ENCODE results near the gene JHY. TPM values are rescaled to one million over a fixed set of nuclear protein-coding genes. Genes with fewer than 3 reads are reported as not detected.

Gene JHY
- total and polyA plus RNA-seq, 4 donors: 0.13 to 0.25 (median 0.14) TPM

GRCh38 chr11:122918734-122919133 is 36.2 kb downstream of the JHY start:
- Histone ChIP-seq H3K27ac (ENCODE audit: low read depth in 1 of 2, low read length in 2 of 2) (no peak overlapping the region), H3K9ac (ENCODE audit: low read depth in 1 of 2, low read length in 2 of 2) (no peak overlapping the region), H3K4me3 (ENCODE audit: low read depth in 1 of 3, low read length in 3 of 3) (no peak overlapping the region), H3K27me3 (ENCODE audit: control insufficient read depth in 4 of 4, insufficient read depth in 4 of 4, low read length in 3 of 4) (peaks cover 0 to 3% (median 0%) of the 10 kb centered on the region in 4 donors), H3K4me1 (ENCODE audit: control insufficient read depth in 4 of 4, insufficient read depth in 4 of 4, low read length in 3 of 4) (no peaks in the 10 kb centered on the region), H3K9me3 (ENCODE audit: control insufficient read depth in 4 of 4, low read length in 3 of 4) (no peaks in the 10 kb centered on the region), H3K36me3 (ENCODE audit: control insufficient read depth in 4 of 4, insufficient read depth in 3 of 4, low read depth in 1 of 4, low read length in 3 of 4) (no peaks in the 10 kb centered on the region)
- DNase-seq (ENCODE audit: low spot score): no peak
- TF ChIP-seq HNF4G (IDR thresholded peaks at IDR 0.05): no peak
- no peak for TF ChIP-seq REST (IDR thresholded peaks at IDR 0.05)
- TF ChIP-seq YY1 (IDR thresholded peaks at IDR 0.05): no peak
- TF ChIP-seq, protein P1, sequence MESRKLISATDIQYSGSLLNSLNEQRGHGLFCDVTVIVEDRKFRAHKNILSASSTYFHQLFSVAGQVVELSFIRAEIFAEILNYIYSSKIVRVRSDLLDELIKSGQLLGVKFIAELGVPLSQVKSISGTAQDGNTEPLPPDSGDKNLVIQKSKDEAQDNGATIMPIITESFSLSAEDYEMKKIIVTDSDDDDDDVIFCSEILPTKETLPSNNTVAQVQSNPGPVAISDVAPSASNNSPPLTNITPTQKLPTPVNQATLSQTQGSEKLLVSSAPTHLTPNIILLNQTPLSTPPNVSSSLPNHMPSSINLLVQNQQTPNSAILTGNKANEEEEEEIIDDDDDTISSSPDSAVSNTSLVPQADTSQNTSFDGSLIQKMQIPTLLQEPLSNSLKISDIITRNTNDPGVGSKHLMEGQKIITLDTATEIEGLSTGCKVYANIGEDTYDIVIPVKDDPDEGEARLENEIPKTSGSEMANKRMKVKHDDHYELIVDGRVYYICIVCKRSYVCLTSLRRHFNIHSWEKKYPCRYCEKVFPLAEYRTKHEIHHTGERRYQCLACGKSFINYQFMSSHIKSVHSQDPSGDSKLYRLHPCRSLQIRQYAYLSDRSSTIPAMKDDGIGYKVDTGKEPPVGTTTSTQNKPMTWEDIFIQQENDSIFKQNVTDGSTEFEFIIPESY (IDR thresholded peaks at IDR 0.05): no peak
- no peak for TF ChIP-seq RAD21 (IDR thresholded peaks at IDR 0.05)
- no peak for TF ChIP-seq FOXA2 (IDR thresholded peaks at IDR 0.05)
- TF ChIP-seq EGR1 (IDR thresholded peaks at IDR 0.05; ENCODE audit: low read depth in 2 of 2): no peak
- TF ChIP-seq SP1 (IDR thresholded peaks at IDR 0.05): no peak
- no peak for TF ChIP-seq RXRA (IDR thresholded peaks at IDR 0.05)
- TF ChIP-seq HNF4A (conservative IDR thresholded peaks at IDR 0.05): no peak
- 78% methylated on average over 7 of the region's 7 CpGs for WGBS

DNA sequence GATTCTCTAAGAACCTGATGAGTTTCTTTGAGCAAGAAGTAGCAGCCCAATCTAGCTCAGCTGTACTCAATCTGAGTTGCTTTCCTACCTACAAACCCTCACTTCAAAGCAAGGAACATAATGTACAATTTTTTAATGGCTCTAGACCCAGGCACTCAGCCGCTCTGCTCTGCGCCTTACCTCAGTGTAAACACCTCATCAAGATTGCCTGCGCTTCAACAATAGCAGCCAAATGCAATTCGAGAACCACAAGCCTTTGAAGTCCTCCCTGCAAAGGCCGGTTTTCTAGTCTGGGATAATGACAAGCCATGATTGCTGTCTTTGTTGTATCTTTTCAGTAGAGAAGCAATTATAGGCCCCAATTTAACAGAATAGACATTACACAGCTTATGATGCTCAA is 38.0 kb downstream of the JHY start:
- Histone ChIP-seq H3K4me1 (ENCODE audit: control insufficient read depth in 4 of 4, insufficient read depth in 4 of 4, low read length in 3 of 4) (no peaks in the 10 kb centered on the region), H3K27ac (ENCODE audit: low read depth in 1 of 2, low read length in 2 of 2) (no peak overlapping the region), H3K9me3 (ENCODE audit: control insufficient read depth in 4 of 4, low read length in 3 of 4) (no peaks in the 10 kb centered on the region), H3K9ac (ENCODE audit: low read depth in 1 of 2, low read length in 2 of 2) (no peak overlapping the region), H3K36me3 (ENCODE audit: control insufficient read depth in 4 of 4, insufficient read depth in 3 of 4, low read depth in 1 of 4, low read length in 3 of 4) (no peaks in the 10 kb centered on the region), H3K4me3 (ENCODE audit: low read depth in 1 of 3, low read length in 3 of 3) (no peak overlapping the region), H3K27me3 (ENCODE audit: control insufficient read depth in 4 of 4, insufficient read depth in 4 of 4, low read length in 3 of 4) (peaks cover 0 to 3% (median 0%) of the 10 kb centered on the region in 4 donors)
- DNase-seq (ENCODE audit: low spot score): no peak
- 68% methylated on average over 5 of the region's 5 CpGs for WGBS
- no peak for TF ChIP-seq TAF1 (conservative IDR thresholded peaks at IDR 0.05)
- TF ChIP-seq, protein P2, sequence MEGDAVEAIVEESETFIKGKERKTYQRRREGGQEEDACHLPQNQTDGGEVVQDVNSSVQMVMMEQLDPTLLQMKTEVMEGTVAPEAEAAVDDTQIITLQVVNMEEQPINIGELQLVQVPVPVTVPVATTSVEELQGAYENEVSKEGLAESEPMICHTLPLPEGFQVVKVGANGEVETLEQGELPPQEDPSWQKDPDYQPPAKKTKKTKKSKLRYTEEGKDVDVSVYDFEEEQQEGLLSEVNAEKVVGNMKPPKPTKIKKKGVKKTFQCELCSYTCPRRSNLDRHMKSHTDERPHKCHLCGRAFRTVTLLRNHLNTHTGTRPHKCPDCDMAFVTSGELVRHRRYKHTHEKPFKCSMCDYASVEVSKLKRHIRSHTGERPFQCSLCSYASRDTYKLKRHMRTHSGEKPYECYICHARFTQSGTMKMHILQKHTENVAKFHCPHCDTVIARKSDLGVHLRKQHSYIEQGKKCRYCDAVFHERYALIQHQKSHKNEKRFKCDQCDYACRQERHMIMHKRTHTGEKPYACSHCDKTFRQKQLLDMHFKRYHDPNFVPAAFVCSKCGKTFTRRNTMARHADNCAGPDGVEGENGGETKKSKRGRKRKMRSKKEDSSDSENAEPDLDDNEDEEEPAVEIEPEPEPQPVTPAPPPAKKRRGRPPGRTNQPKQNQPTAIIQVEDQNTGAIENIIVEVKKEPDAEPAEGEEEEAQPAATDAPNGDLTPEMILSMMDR (IDR thresholded peaks at IDR 0.05; ENCODE audit: low read depth, low read length, missing input control): no peak
- TF ChIP-seq, protein P1 (IDR thresholded peaks at IDR 0.05): no peak
- TF ChIP-seq YY1 (IDR thresholded peaks at IDR 0.05): no peak
- TF ChIP-seq HNF4A (conservative IDR thresholded peaks at IDR 0.05): no peak
- no peak for TF ChIP-seq SP1 (IDR thresholded peaks at IDR 0.05)
- TF ChIP-seq NR2F2 (IDR thresholded peaks at IDR 0.05): no peak
- TF ChIP-seq, protein P3, sequence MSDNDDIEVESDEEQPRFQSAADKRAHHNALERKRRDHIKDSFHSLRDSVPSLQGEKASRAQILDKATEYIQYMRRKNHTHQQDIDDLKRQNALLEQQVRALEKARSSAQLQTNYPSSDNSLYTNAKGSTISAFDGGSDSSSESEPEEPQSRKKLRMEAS (IDR thresholded peaks at IDR 0.05): no peak
- TF ChIP-seq, protein P4, sequence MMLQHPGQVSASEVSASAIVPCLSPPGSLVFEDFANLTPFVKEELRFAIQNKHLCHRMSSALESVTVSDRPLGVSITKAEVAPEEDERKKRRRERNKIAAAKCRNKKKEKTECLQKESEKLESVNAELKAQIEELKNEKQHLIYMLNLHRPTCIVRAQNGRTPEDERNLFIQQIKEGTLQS (IDR thresholded peaks at IDR 0.05): no peak
